BE2C (cell line): ENCODE data around the gene SPON1.

Experiments used
- DNase-seq: peaks from one replicate; pipeline ENCODE4 v3.0.0-alpha.2; 2020
- H3K27me3 ChIP-seq: fragments of 250-450 bp; sonication (Bioruptor Pico); 2 replicates; pipeline ENCODE4 v1.5.1; 2020; ENCODE audit warnings: mild to moderate bottlenecking
- H3K36me3 ChIP-seq: fragments of 250-450 bp; sonication (Bioruptor Pico); 2 replicates; pipeline ENCODE4 v1.5.1; 2020; ENCODE audit warnings: mild to moderate bottlenecking
- H3K4me1 ChIP-seq: fragments of 250-450 bp; sonication (Bioruptor Pico); 2 replicates; pipeline ENCODE4 v1.5.1; 2020
- H3K4me3 ChIP-seq: 2 replicates; pipeline ENCODE4 v1.5.1; 2011; ENCODE audit warnings: low read depth, low read length
- H3K9me3 ChIP-seq: fragments of 250-450 bp; sonication (Bioruptor Pico); 2 replicates; pipeline ENCODE4 v1.5.1; 2020
- TF ChIP-seq, protein P1 (sequence below): IDR thresholded peaks from 2 replicates; pipeline ENCODE4 v1.5.1; 2012; ENCODE audit warnings: mild to moderate bottlenecking, low read depth, low read length

Gene SPON1

DNA sequence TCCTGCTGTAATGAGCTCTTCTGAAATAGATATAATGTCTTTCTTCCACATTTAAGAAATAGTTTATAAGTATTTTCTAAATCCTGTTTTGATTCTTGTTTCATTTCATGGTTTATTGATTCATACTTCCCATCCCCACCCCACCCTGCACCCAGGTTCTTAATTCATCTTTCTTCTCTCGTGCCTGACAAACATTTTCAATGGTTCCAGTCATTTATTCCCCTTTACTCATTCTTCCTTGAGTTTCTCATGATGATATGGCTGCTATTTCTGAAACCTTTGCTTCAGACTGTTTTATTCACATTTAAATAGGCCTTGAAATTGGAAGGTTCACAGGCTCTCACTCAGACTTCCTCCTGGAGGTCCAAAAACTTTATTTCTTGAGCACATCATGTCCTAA lies 142.9 kb downstream of the SPON1 start:
- TF ChIP-seq, protein P1, sequence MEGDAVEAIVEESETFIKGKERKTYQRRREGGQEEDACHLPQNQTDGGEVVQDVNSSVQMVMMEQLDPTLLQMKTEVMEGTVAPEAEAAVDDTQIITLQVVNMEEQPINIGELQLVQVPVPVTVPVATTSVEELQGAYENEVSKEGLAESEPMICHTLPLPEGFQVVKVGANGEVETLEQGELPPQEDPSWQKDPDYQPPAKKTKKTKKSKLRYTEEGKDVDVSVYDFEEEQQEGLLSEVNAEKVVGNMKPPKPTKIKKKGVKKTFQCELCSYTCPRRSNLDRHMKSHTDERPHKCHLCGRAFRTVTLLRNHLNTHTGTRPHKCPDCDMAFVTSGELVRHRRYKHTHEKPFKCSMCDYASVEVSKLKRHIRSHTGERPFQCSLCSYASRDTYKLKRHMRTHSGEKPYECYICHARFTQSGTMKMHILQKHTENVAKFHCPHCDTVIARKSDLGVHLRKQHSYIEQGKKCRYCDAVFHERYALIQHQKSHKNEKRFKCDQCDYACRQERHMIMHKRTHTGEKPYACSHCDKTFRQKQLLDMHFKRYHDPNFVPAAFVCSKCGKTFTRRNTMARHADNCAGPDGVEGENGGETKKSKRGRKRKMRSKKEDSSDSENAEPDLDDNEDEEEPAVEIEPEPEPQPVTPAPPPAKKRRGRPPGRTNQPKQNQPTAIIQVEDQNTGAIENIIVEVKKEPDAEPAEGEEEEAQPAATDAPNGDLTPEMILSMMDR = no peak
- Histone ChIP-seq H3K4me3 (no peak overlapping the region), H3K4me1 (no peaks in the 10 kb centered on the region), H3K27me3 (no peaks in the 10 kb centered on the region), H3K9me3 (no peaks in the 10 kb centered on the region), H3K36me3 (no peaks in the 10 kb centered on the region)
- no peak for DNase-seq

DNA sequence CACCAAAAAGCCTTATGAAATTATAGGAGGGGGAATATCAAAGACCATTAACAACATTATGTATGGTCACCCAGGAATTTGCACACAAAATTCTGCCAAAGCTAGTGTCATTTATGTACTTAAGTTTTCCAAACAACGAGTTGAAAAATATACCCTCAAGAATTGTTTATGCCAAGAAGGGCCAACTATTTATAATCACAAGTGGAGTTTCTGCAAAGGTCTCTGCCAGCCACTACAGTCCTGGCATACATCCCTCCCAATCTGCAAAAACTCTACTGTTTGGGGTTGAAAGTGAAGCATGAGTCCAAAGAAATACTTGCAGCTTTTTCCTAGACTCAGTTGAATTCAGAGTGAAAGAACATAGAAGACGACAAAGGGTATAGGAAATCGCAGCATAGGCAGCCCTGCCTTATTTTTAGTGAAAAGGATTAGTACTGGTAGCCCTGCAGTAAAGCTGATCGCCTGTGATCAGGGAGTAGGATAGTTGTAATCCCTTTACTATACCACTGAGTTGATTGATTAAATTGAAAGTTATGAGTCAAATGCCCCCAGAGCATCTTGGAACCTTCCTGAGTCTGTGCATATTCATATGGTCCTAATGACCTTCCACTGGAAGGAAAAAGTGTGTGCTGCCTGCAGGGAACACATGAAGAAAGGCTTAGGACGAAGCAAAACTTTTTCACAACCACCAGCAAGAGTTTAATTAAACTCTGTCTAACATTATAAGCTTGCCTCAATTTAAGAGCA lies 144.0 kb downstream of the SPON1 start:
- Histone ChIP-seq H3K27me3 (no peaks in the 10 kb centered on the region), H3K36me3 (no peaks in the 10 kb centered on the region), H3K9me3 (no peaks in the 10 kb centered on the region), H3K4me3 (no peak overlapping the region), H3K4me1 (no peaks in the 10 kb centered on the region)
- TF ChIP-seq, protein P1 = no peak
- DNase-seq = no peak

DNA sequence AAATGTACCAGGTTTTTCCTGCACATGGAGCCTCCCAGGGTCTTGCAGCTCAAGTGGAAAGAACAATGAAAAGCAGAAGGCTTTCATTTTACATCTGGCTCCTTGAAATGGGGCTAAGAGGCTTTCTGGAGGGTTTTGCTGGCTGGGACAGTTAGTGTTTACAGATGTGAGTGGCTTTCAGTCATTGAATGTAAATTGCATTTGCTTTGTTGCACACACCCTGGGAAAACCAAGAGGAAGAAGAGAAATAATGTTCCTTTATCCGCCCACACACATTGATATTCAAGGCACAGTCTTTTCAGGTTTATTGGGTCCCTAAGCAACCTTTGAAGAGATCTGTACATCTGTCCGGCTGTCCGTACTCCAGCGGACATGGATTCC lies 144.5 kb downstream of the SPON1 start:
- Histone ChIP-seq H3K4me1 (no peaks in the 10 kb centered on the region), H3K36me3 (no peaks in the 10 kb centered on the region), H3K4me3 (no peak overlapping the region), H3K9me3 (no peaks in the 10 kb centered on the region), H3K27me3 (no peaks in the 10 kb centered on the region)
- TF ChIP-seq, protein P1 = no peak
- DNase-seq = no peak

DNA sequence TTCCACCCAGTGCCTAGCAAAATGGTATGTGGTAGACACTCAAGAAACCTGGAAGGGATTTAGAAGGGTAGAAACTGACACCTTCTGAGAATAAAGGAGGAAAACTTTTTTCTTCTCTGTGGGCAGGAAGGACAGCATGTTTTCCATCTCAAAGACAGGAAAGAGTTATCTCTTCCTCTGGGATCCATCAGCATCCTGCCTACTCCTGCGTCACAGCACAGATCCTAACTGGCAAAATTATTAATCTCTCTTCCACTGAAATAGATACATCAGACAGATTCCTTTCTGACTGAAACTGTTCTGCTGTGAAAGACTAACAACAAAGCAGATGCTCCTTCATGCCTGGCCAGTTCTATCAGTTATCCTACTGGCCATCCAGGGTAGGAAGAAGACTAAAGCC lies 147.2 kb downstream of the SPON1 start:
- Histone ChIP-seq H3K9me3 (no peaks in the 10 kb centered on the region), H3K4me1 (no peaks in the 10 kb centered on the region), H3K36me3 (no peaks in the 10 kb centered on the region), H3K4me3 (no peak overlapping the region), H3K27me3 (no peaks in the 10 kb centered on the region)
- no peak for DNase-seq
- TF ChIP-seq, protein P1 = no peak

DNA sequence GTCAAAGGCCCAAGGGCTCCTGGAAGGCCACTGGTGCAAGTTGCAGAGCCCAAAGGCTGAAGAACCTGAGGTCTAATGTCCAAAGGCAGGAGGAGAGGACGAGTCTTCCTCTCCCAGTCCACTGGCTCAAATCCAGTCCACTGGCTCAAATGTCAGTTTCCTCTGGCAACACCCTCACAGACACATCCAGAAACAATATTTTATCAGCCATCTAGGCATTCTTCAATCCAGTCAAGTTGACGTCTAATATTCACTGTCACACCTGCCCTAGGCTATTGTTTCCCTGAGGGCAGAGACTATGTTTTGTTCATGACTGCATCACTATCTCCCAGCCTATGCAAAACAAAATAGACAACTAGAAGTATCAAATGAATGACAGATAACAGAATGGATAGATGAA lies 148.1 kb downstream of the SPON1 start:
- Histone ChIP-seq H3K36me3 (no peaks in the 10 kb centered on the region), H3K4me3 (no peak overlapping the region), H3K4me1 (no peaks in the 10 kb centered on the region), H3K27me3 (no peaks in the 10 kb centered on the region), H3K9me3 (no peaks in the 10 kb centered on the region)
- no peak for DNase-seq
- TF ChIP-seq, protein P1 = no peak

DNA sequence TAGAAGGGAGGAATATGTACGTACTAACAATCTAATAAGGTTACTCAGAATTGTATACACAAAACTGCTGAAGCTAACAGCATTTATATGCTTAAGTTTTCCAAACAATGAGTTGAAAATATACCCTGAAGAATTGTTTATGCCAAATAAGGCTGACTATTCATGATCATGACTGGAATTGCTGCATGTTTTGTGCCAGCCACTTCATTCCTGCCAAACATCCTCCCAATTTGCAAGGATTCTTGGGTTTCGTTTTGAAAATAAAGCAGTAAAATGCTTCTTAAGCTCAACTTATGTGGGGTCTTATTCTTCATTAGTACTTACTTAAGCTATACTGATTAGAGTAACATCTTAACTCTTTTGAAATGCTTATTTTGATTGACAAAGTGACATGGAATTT lies 149.0 kb downstream of the SPON1 start:
- DNase-seq = no peak
- H3K4me1 ChIP-seq = no peaks in the 10 kb centered on the region
- TF ChIP-seq, protein P1 = no peak
- H3K4me3 ChIP-seq = no peak overlapping the region
- H3K9me3 ChIP-seq = no peaks in the 10 kb centered on the region
- H3K27me3 ChIP-seq = no peaks in the 10 kb centered on the region
- no peaks in the 10 kb centered on the region for H3K36me3 ChIP-seq
